Cerebellar cortex (tissue), 1 donor: ENCODE measurements around the gene CIROP.
A peak's percentile ranks its signal among the peaks of the same experiment; 100 is the strongest.

ENCODE experiments used
- DNase-seq: peaks from one replicate; pipeline ENCODE4 v3.0.0-alpha.2; 2015; ENCODE audit warnings: low spot score

Gene CIROP

GRCh38 chr14:23131482-23131881 is 26.7 kb upstream of the CIROP start:
- DNase-seq = no peak

- no peak for DNase-seq
Observed at GRCh38 chr14:23130871-23131270, 26.1 kb upstream of the CIROP start.

DNA sequence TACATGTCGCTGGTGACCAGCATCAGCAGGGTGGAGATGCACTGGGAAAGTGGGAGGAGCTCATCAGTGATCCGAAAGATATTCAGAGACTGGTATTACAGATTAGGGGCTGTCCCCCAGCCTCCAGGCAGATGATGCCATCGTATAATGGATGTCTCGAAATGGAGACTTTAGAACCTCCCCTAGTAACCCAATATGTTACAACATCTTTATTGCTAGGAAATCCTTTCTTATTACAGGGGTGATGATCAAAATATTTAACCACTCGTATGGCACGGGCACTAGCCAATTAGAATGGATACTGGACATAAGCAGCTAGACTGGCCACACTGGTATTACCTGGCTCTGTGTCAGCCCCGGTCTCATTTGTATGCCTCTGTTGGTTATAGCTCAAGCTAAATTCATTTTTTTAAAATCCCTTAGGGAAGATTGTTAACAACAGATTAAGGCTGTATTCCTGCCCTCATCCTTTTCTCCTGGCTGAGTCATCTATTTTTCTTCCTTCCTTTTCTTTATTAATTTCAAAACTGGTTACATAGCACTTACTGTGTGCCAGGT is 25.0 kb upstream of the CIROP start:
- no peak for DNase-seq

DNA sequence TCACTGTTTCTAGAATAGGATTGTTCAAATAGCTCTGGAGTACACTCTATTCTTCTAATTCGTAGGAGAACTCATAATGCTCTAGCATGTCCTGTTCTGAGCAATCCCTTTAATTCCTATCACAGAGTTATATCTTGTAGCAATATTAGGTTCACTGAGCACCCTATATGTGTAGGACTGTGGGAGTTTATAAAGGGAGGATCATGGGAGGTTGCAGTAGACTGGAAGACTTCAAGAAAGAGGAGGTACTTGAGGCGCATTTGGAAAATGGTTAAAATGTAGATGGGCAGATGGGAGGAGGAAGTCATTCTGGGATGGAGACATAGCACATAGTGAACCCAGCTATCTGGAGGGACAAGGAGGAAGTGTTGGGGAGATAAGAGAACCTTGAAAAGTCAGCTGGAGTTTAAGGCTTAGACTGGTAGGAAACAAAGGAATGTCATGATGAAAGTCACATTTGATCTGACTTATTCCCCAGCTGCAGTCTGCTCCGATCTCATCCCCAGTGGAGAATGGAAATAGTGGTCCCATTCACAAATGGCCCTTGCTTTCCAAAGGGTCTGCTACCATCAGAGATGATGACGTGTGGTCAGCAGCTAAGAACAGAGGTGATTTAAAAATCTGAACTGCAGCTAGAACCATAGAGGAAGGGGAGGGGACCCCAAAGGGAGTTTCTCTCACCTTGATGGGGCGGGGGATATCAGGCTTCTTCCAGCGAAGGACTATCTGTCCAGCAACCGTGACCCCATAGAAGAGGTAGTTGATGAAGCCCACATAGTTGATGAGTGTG is 24.4 kb upstream of the CIROP start:
- DNase-seq = no peak

GRCh38 chr14:23127861-23128260 is 23.1 kb upstream of the CIROP start:
- no peak for DNase-seq

- DNase-seq = no peak
Observed at GRCh38 chr14:23126548-23127278, 21.9 kb upstream of the CIROP start.

DNA sequence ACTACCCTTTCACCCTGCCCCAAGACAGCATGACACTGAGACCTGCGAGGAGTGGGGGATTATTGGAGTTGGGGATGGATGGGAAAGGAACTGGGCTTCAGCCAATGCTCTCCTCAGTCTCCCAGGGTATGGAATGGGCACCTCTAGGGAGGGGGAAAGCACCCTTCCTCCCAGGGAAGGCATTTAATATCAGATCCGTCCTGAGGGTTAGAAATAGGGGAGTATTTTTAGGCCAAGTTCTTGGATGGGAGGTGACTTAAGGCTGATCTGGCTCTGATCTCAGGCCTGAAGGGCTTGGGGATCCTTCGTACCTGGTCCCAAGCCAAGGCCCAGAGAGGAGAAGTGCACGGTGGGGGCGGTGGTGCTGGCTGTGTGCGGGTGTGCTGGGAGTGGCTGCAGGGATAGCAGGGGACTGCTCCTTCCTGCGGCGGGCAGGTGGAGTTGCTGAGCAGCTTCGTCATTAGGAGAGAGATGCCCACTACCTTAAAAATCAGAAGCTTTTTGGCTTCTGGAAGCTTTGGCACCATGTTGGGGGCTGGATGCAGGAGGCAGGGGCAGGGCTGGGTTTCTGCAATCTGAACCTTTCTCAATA is 21.2 kb upstream of the CIROP start:
- no peak for DNase-seq

- DNase-seq = no peak
Observed at GRCh38 chr14:23125011-23125410, 20.2 kb upstream of the CIROP start.

- DNase-seq = no peak
Observed at GRCh38 chr14:23124337-23124954, 19.7 kb upstream of the CIROP start.

DNA sequence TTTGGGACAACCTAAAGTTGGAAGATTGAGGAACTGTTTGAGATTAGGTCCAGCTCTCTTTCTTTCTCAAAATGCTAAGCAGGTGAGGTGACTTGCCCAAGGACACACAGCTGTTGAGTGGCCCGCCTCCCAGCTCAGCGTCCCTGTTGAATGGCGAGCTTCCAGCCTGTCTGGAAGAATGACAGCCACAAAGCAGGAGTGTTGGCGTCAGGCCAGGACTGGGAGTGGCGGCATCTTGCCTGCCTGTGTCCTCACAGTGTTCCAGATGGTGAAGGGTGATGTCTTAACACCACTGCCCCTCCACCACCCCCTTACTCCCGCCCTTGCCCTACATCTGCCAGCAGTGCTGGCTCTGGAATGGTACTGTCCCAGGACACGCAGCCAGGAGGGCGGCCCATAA is 18.6 kb upstream of the CIROP start:
- peak; percentile 15 for DNase-seq

DNA sequence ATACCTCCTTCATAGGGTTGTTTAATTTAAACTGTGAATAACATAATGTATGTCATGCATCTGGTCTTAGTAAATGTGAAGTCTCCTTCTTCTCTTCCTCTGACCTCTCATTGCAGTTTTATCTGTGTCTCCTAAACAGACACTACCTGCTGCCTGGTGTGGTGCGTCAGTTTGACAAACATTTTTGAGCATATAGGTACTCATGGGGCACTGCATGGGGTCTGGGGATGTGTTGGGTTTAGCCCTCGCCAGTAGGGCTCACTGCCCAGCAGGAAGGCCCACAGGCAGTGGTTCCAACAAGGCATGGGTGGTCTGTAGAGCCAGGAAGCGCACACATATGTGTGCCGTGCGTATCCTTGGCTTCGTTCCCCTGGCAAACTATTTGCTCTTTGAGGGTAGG is 17.3 kb upstream of the CIROP start:
- DNase-seq = no peak

GRCh38 chr14:23121361-23121771 is 16.6 kb upstream of the CIROP start:
- peak; percentile 12 for DNase-seq

GRCh38 chr14:23120541-23121251 is 15.9 kb upstream of the CIROP start:
- DNase-seq = peak; percentile 91

DNA sequence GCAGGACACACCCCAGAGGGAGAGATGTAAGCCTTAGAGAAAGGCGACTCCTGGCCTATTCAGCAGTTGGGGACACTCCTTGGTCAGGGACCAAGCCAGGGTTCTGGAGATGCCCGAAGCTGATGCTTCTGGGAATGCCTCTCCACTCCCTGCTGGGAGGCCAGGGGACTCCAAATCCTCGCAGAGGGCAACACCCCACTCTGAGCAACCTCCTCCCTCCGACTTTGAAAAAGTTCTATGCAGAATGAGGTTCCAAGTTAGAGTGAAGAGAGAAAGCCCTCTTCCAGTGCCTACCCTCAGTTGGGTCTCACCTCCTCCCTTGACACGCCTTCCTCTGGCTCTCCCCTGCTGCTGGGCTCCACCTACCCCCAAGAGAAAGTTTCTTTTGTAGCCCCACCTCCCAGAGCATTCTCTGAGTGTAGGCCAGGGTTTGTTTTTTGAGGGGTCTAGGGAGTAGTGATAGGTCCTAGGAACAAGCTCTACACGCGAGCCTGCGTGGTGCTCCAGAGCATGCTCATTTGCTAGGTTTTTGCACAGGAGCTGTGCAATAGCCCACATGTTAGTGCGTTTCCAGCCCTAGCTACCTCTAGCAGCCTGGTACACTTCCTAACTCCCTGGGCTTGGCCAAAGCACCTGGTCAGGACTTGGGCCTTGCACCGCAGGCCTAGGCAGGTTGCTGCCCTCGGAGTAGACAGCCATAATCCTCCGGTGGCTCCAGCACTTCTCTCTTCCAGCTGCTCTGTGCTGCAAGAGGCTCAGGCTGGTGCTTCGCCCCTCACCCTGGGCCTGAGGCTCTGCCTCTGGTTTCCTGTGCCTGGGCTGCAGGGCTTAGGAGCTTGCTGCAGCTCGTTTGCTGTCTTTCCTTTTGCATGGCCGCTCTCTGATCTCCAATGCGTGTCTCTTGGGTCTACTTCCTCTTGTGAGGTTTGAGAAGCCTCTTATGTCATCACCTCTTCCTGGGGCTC is 14.9 kb upstream of the CIROP start:
- no peak for DNase-seq

GRCh38 chr14:23118506-23119362 is 13.9 kb upstream of the CIROP start, which contains the start of gene CEBPE:
Gene CEBPE (minus strand): TSS chr14:23119255. CDS start chr14:23119091, 164 bp downstream.
- DNase-seq = no peak

DNA sequence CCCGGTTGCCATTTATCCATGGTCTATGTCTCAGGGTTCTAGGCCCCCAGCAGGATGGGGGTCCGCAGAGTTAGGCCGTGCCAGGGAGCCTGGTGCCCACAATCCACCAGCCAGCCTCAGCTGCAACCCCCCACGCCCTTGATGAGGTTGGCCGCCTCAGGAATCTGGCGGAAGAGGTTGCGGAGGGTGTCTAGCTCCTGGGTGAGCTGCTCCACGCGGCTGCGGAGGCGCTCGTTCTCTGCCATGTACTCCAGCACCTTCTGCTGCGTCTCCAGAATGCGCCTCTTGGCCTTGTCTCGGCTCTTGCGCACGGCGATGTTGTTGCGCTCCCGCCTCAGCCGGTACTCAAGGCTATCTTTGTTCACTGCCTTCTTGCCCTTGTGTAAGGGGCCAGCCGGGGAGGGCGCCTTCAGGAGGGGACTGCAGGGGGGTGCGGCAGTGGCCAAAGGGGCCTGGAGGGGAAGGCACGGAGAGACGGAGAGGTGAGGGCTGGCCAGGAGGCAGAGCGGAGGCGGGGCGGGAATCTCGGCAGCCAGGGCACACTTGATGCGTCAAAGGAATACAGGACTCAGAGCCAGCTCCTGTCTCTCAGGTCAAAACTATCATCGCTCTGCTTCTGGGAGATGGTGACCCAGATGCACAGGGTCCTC is 12.7 kb upstream of the CIROP start:
- DNase-seq = no peak

GRCh38 chr14:23115918-23116317 is 11.1 kb upstream of the CIROP start:
- DNase-seq = no peak

DNA sequence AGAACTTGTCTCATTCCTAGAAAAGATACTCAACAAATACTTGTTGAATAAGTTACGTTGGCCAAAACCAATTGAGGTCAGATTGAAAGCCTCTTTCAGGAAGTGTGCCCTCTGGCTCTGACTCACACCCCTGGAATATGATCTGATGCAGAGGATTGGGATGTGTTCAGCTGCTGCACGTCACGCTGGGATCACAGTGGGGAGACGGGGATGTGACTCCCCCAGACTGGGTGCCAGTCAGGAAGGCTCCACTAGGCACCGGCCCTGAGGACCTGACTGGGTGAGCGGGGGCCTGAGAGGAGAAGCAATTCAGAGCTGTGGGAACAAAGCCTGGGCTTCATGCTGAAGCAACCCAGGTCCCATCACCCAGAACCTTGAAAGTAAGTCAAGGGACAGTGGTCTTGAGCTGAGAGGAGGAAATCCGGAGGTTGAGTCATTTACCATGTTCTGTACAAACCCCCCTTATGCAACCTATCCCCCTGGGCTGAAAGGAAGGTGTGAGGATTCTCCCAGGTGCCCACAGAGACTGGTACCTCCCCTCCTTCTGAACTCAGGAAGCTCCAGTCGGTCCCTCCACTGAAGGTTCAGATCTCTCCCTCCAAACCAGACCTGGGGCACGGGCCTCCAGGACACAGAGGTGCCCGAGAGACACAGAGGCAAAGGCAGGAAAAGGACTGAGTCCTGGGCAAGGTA is 10.4 kb upstream of the CIROP start:
- no peak for DNase-seq
